ENCODE data around the gene KIAA0586.
A peak's percentile ranks its signal among the peaks of the same experiment; 100 is the strongest.
"Not testable (repeated sequence)": the region's sequence is repeated elsewhere in the genome, so short reads cannot be mapped to it uniquely, and the experiment has no call there.

The KIAA0586 gene

DNA sequence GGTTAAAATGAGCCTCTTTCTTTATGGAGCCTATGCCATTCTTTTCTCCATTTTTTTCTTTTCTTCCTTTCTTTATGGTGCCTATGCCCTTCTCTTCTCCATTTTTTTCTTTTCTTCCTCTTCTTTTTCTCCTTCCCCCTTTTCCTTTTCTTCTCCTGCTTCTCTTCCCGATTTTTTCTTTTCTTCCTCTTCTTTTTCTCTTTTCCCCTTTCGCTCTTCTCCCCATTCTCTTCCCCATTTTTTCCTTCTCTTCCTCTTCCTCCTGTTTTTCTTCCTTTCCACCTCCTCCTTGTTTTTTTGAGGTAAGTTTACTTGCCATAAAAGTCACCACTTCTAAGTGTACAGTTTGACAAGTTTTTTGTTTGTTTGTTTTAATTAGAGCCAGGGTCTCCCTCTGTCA is 50.1 kb downstream of the KIAA0586 start:
- Mint-ChIP-seq H3K27me3 (no peaks in the 10 kb centered on the region), H3K27ac (peak overlapping the region in 1 of 2 donors; percentile 55), H3K36me3 (ENCODE audit: insufficient read depth) (peaks cover 28% of the 10 kb centered on the region), H3K9me3 (no peaks in the 10 kb centered on the region), H3K4me3 (no peak overlapping the region), H3K4me1 (ENCODE audit: low read depth in 2 of 2) (no peaks in the 10 kb centered on the region)
- ATAC-seq (replicated peaks) = no peak
- no peak for DNase-seq

- H3K4me3 Mint-ChIP-seq; H3K4me1 Mint-ChIP-seq (ENCODE audit: low read depth in 2 of 2); ATAC-seq (replicated peaks); H3K27me3 Mint-ChIP-seq; H3K9me3 Mint-ChIP-seq; H3K27ac Mint-ChIP-seq; DNase-seq: not testable (repeated sequence)
- peaks cover 34% of the 10 kb centered on the region for H3K36me3 Mint-ChIP-seq (ENCODE audit: insufficient read depth)
Measured at GRCh38 chr14:58478329-58478728, 50.8 kb downstream of the KIAA0586 start.

DNA sequence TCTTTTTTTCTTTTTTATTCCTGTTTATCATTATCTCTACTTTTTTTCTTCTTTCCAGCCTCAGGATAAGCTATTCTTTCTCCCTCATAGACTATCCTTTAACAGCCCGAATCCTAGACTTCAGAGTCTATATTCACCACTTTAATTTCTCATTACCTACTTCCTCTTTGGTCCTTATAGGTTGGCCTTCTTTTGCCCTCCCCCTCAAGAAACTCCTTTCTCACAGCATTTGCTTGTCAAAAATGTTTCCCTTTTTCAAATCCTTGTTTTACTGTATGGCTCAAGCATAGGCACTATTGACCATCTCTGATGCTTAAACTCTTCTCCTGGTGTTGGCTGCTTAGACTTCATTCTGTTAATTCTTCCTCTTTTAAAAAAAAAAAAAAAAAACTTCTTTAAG is 52.5 kb downstream of the KIAA0586 start:
- H3K27ac Mint-ChIP-seq = no peak overlapping the region
- no peaks in the 10 kb centered on the region for H3K9me3 Mint-ChIP-seq
- DNase-seq (no peak), ATAC-seq (replicated peaks) (no peak)
- H3K27me3 Mint-ChIP-seq = no peaks in the 10 kb centered on the region
- no peak overlapping the region for H3K4me3 Mint-ChIP-seq
- H3K36me3 Mint-ChIP-seq (ENCODE audit: insufficient read depth) = peaks cover 25% of the 10 kb centered on the region
- H3K4me1 Mint-ChIP-seq (ENCODE audit: low read depth in 2 of 2) = no peaks in the 10 kb centered on the region

DNA sequence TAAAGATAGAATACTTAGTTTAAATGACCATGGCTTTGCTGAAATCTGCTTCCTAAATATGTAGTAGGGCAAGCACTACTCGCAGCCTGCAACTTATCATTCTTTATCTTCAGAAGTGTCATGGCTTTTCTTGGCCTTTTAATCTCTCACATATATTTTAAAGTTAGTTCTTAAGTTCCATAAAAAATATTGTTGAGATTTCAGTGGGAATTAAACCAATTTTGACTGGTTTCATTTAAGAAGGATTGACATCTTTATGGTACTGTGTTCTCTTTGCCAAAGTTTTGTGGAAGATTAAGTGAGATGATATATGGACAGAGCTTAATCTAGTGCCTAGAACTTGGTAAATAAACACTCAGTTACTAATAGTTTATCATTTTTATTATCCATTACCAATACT is 56.7 kb downstream of the KIAA0586 start:
- Mint-ChIP-seq H3K36me3 (ENCODE audit: insufficient read depth) (peaks cover 34% of the 10 kb centered on the region), H3K27me3 (no peaks in the 10 kb centered on the region)
- no peak for ATAC-seq (replicated peaks)

GRCh38 chr14:58488550-58488949 is 61.0 kb downstream of the KIAA0586 start:
- no peak for ATAC-seq (replicated peaks)
- Mint-ChIP-seq H3K27me3 (no peaks in the 10 kb centered on the region), H3K27ac (no peak overlapping the region), H3K4me1 (ENCODE audit: low read depth in 2 of 2) (no peaks in the 10 kb centered on the region), H3K36me3 (ENCODE audit: insufficient read depth) (peaks cover 36% of the 10 kb centered on the region), H3K9me3 (no peaks in the 10 kb centered on the region), H3K4me3 (no peak overlapping the region)
- DNase-seq = no peak

More for the DNA sequence above, 56.7 kb downstream of the KIAA0586 start:
- no peak overlapping the region for H3K4me3 Mint-ChIP-seq
- H3K4me1 Mint-ChIP-seq (ENCODE audit: low read depth in 2 of 2) = no peaks in the 10 kb centered on the region
- no peak overlapping the region for H3K27ac Mint-ChIP-seq
- no peaks in the 10 kb centered on the region for H3K9me3 Mint-ChIP-seq
- DNase-seq = no peak

DNA sequence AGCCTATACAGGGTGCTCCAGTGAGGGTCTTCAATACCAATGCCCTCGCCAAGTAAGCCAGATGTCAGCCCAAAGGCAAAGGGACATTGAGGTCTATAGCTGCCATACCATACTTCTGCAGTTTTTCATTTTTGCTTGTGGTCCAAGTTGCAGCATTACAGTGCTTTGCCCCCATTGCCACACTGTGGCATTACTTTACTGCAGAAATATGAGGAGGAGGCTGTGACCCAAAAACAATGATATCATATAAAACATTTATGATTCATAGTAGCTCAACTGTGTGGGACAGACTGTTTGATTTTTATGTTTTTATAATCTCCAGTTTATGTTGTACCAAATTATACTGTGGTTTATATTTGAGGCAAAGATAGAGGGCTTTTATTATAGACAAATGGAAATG is 64.1 kb downstream of the KIAA0586 start:
- Mint-ChIP-seq H3K4me3 (no peak overlapping the region), H3K9me3 (no peaks in the 10 kb centered on the region), H3K27ac (no peak overlapping the region), H3K36me3 (ENCODE audit: insufficient read depth) (peaks cover 39% of the 10 kb centered on the region), H3K4me1 (ENCODE audit: low read depth in 2 of 2) (no peaks in the 10 kb centered on the region), H3K27me3 (no peaks in the 10 kb centered on the region)
- DNase-seq (no peak), ATAC-seq (replicated peaks) (no peak)

- H3K27me3 Mint-ChIP-seq = no peaks in the 10 kb centered on the region
Measured at GRCh38 chr14:58492044-58492443, 64.5 kb downstream of the KIAA0586 start.

DNA sequence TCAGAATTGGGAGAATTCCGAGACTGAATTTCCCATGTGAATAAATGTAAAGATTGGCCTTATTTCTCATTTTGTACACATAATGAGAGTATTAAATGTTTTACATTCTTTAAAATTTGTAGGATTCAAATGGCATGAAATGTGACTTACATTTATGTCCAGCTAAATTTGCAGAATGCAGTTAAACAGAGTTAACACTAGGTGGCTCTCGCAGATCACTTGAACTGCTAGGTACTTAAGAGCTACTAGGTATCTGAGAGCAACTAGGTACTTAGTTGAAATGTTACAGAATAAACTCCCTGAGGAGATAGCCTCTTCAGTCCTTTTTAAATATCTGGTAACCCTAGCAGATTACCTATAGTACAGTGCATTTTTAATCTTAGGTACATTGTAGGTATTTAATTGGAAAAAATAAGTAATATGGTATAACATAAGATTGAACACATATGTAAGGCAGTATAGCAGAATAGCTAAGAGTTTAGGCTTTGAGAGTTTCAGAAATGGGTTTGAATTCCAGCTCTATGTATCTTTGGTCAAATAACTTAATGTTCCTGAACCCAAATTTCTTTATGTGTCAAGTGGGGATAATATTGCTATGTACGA is 73.8 kb downstream of the KIAA0586 start:
- Mint-ChIP-seq H3K4me1 (ENCODE audit: low read depth in 2 of 2) (no peaks in the 10 kb centered on the region), H3K36me3 (ENCODE audit: insufficient read depth) (peaks cover 27% of the 10 kb centered on the region), H3K9me3 (no peaks in the 10 kb centered on the region), H3K27ac (no peak overlapping the region), H3K27me3 (no peaks in the 10 kb centered on the region), H3K4me3 (no peak overlapping the region)
- DNase-seq (no peak), ATAC-seq (replicated peaks) (peak; percentile 58)

More at GRCh38 chr14:58492044-58492443, 64.5 kb downstream of the KIAA0586 start:
- Mint-ChIP-seq H3K27ac (no peak overlapping the region), H3K4me1 (ENCODE audit: low read depth in 2 of 2) (no peaks in the 10 kb centered on the region), H3K9me3 (no peaks in the 10 kb centered on the region), H3K4me3 (no peak overlapping the region), H3K36me3 (ENCODE audit: insufficient read depth) (peaks cover 38% of the 10 kb centered on the region)
- DNase-seq (no peak), ATAC-seq (replicated peaks) (no peak)

- no peaks in the 10 kb centered on the region for H3K27me3 Mint-ChIP-seq
- DNase-seq = no peak
Measured at GRCh38 chr14:58513272-58513671, 85.8 kb downstream of the KIAA0586 start.

GRCh38 chr14:58517592-58517991 is 90.1 kb downstream of the KIAA0586 start:
- Mint-ChIP-seq H3K4me3 (no peak overlapping the region), H3K4me1 (ENCODE audit: low read depth in 2 of 2) (peaks cover 0 to 4% of the 10 kb centered on the region in 2 donors), H3K27me3 (no peaks in the 10 kb centered on the region), H3K9me3 (no peaks in the 10 kb centered on the region), H3K27ac (no peak overlapping the region), H3K36me3 (ENCODE audit: insufficient read depth) (peaks cover 20% of the 10 kb centered on the region)
- ATAC-seq (replicated peaks) (no peak), DNase-seq (no peak)

More at GRCh38 chr14:58513272-58513671, 85.8 kb downstream of the KIAA0586 start:
- no peak for ATAC-seq (replicated peaks)
- Mint-ChIP-seq H3K4me1 (ENCODE audit: low read depth in 2 of 2) (peaks cover 0 to 4% of the 10 kb centered on the region in 2 donors), H3K9me3 (no peaks in the 10 kb centered on the region), H3K4me3 (no peak overlapping the region), H3K36me3 (ENCODE audit: insufficient read depth) (peaks cover 25% of the 10 kb centered on the region), H3K27ac (no peak overlapping the region)

- not testable (repeated sequence) for ATAC-seq (replicated peaks); H3K4me3 Mint-ChIP-seq; H3K36me3 Mint-ChIP-seq (ENCODE audit: insufficient read depth); H3K4me1 Mint-ChIP-seq (ENCODE audit: low read depth in 2 of 2); H3K27ac Mint-ChIP-seq; H3K27me3 Mint-ChIP-seq; DNase-seq
- peaks cover 15 to 22% of the 10 kb centered on the region in 2 donors for H3K9me3 Mint-ChIP-seq
Measured at GRCh38 chr14:58525691-58526090, 98.2 kb downstream of the KIAA0586 start.

DNA sequence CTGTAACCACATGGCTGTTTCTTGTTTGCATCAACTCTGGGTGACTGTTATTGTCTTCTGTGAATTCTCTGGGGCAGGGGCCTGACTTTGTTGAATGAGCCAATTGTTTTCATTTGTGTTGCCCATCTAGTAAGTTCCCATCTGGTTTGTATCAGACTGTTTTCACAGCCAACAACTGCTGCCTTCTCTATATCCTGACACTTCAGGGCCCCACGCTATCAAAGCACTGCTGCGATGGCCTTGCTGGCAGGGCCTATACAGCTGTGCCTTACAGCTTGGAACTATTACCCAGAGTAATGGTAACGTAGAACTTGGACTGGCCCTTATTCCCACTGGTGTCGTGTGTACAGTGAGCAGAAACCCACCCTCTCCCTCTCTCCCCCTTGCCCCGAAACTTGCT is 105.9 kb downstream of the KIAA0586 start:
- peak overlapping the region in 1 of 2 donors; percentile 26 for H3K27ac Mint-ChIP-seq
- no peak for DNase-seq
- no peaks in the 10 kb centered on the region for H3K4me1 Mint-ChIP-seq (ENCODE audit: low read depth in 2 of 2)
- H3K36me3 Mint-ChIP-seq (ENCODE audit: insufficient read depth) = no peaks in the 10 kb centered on the region
- no peak for ATAC-seq (replicated peaks)
- no peaks in the 10 kb centered on the region for H3K27me3 Mint-ChIP-seq
- H3K4me3 Mint-ChIP-seq = no peak overlapping the region
- peaks cover 5 to 7% of the 10 kb centered on the region in 2 donors for H3K9me3 Mint-ChIP-seq

- Mint-ChIP-seq H3K36me3 (ENCODE audit: insufficient read depth) (no peaks in the 10 kb centered on the region), H3K4me1 (ENCODE audit: low read depth in 2 of 2) (no peaks in the 10 kb centered on the region), H3K27ac (no peak overlapping the region), H3K27me3 (no peaks in the 10 kb centered on the region), H3K9me3 (no peaks in the 10 kb centered on the region), H3K4me3 (no peak overlapping the region)
- DNase-seq (no peak), ATAC-seq (replicated peaks) (no peak)
Measured at GRCh38 chr14:58535044-58535443, 107.5 kb downstream of the KIAA0586 start.

- ATAC-seq (replicated peaks) = no peak
- no peaks in the 10 kb centered on the region for H3K9me3 Mint-ChIP-seq
- no peaks in the 10 kb centered on the region for H3K4me1 Mint-ChIP-seq (ENCODE audit: low read depth in 2 of 2)
- H3K36me3 Mint-ChIP-seq (ENCODE audit: insufficient read depth) = no peaks in the 10 kb centered on the region
- H3K4me3 Mint-ChIP-seq = no peak overlapping the region
- H3K27ac Mint-ChIP-seq = no peak overlapping the region
- DNase-seq = no peak
- H3K27me3 Mint-ChIP-seq = no peaks in the 10 kb centered on the region
Measured at GRCh38 chr14:58537004-58537403, 109.5 kb downstream of the KIAA0586 start.
